Upper lobe of left lung (tissue), 4 donors: ENCODE measurements around the gene SEPTIN2.

Experiments used
- EP300 ChIP-seq, 4 donors: sonication (generic); formaldehyde crosslinking; IDR thresholded peaks; one replicate each; pipeline ENCODE4 v1.5.1; 2017; ENCODE audit warnings: antibody characterized with exemption in 4 of 4, control low read depth in 2 of 4
- POLR2A ChIP-seq, 4 donors: fragments of 450-650 bp; IDR thresholded peaks; one replicate each; pipeline ENCODE4 v1.5.1; 2016 to 2017; ENCODE audit warnings: antibody characterized with exemption in 4 of 4, mild to moderate bottlenecking in 2 of 4
- POLR2AphosphoS5 ChIP-seq, 2 donors: sonication (generic); formaldehyde crosslinking; IDR thresholded peaks; one replicate each; pipeline ENCODE4 v1.5.1; 2017; ENCODE audit warnings: antibody characterized with exemption in 2 of 2
- TF ChIP-seq, protein P1 (sequence below), 6 experiments: fragments of 450-650 bp in 4 of 6; fragments of 200-600 bp in 2 of 6; sonication (generic) in 2 of 6; IDR thresholded peaks; one replicate each; pipeline ENCODE4 v1.5.1; 2016 to 2019; ENCODE audit warnings: antibody characterized with exemption in 6 of 6

- TF ChIP-seq, protein P1, sequence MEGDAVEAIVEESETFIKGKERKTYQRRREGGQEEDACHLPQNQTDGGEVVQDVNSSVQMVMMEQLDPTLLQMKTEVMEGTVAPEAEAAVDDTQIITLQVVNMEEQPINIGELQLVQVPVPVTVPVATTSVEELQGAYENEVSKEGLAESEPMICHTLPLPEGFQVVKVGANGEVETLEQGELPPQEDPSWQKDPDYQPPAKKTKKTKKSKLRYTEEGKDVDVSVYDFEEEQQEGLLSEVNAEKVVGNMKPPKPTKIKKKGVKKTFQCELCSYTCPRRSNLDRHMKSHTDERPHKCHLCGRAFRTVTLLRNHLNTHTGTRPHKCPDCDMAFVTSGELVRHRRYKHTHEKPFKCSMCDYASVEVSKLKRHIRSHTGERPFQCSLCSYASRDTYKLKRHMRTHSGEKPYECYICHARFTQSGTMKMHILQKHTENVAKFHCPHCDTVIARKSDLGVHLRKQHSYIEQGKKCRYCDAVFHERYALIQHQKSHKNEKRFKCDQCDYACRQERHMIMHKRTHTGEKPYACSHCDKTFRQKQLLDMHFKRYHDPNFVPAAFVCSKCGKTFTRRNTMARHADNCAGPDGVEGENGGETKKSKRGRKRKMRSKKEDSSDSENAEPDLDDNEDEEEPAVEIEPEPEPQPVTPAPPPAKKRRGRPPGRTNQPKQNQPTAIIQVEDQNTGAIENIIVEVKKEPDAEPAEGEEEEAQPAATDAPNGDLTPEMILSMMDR (IDR thresholded peaks at IDR 0.05), result no peak
- no peak for TF ChIP-seq POLR2AphosphoS5 (IDR thresholded peaks at IDR 0.05)
- no peak for TF ChIP-seq EP300 (IDR thresholded peaks at IDR 0.05)
- TF ChIP-seq POLR2A (IDR thresholded peaks at IDR 0.05), result no peak
Observed at GRCh38 chr2:241399941-241400922, 84.5 kb downstream of the SEPTIN2 start.
